Osteocyte (in vitro differentiated cells): ENCODE data around the gene EMILIN1. TPM values are rescaled to one million over a fixed set of nuclear protein-coding genes. Genes with fewer than 3 reads are reported as not detected.
A peak's percentile ranks its signal among the peaks of the same experiment; 100 is the strongest.

Experiments used
- DNase-seq: peaks from one replicate; pipeline ENCODE4 v3.0.0; 2021; ENCODE audit warnings: mixed read lengths; ENCODE audit not compliant: unreplicated experiment; ENCODE audit errors: extremely low spot score
- H3K27ac Mint-ChIP-seq: one replicate; pipeline ENCODE4 v1.8.0; 2021; ENCODE audit warnings: mild to moderate bottlenecking, mixed read lengths; ENCODE audit not compliant: unreplicated experiment
- H3K27me3 Mint-ChIP-seq: one replicate; pipeline ENCODE4 v1.8.0; 2021; ENCODE audit warnings: mixed read lengths; ENCODE audit not compliant: unreplicated experiment
- H3K36me3 Mint-ChIP-seq: one replicate; pipeline ENCODE4 v1.8.0; 2021; ENCODE audit warnings: mixed read lengths; ENCODE audit not compliant: unreplicated experiment
- H3K4me1 Mint-ChIP-seq: one replicate; pipeline ENCODE4 v1.8.0; 2021; ENCODE audit warnings: mixed read lengths; ENCODE audit not compliant: unreplicated experiment
- H3K4me3 Mint-ChIP-seq: one replicate; pipeline ENCODE4 v1.8.0; 2021; ENCODE audit warnings: mild to moderate bottlenecking, moderate library complexity, mixed read lengths; ENCODE audit not compliant: unreplicated experiment
- H3K9me3 Mint-ChIP-seq: one replicate; pipeline ENCODE4 v1.8.0; 2021; ENCODE audit warnings: mixed read lengths; ENCODE audit not compliant: unreplicated experiment
- CTCF ChIP-seq: fragments of 200-600 bp; sonication (generic); IDR thresholded peaks from 2 replicates; pipeline ENCODE4 v1.5.0; 2021; ENCODE audit warnings: antibody characterized with exemption, mild to moderate bottlenecking, moderate library complexity
- total RNA-seq: library from RNA; stranded (reverse); gene quantifications from 2 replicates; pipeline ENCODE4 v1.2.1, GENCODE V29; 2021

EMILIN1 gene
- total RNA-seq, 1 donor from 2014 or later = 206 TPM

GRCh38 chr2:27135478-27135955, 57.1 kb downstream of the EMILIN1 start:
- Mint-ChIP-seq H3K4me3 (peak overlapping the region; percentile 94), H3K36me3 (peaks cover 10% of the 10 kb centered on the region), H3K9me3 (no peaks in the 10 kb centered on the region), H3K27ac (peak overlapping the region; percentile 74), H3K27me3 (peaks cover 17% of the 10 kb centered on the region), H3K4me1 (peaks cover 14% of the 10 kb centered on the region)
- TF ChIP-seq CTCF = no peak
- no peak for DNase-seq

Other genes with a start within 250 kb of the EMILIN1 start
- 0.11 TPM in 1 of 2 replicates, not detected in the other for gene DPYSL5, start 230.5 kb upstream of the EMILIN1 start, total RNA-seq
- 9.4 and 9.5 TPM in 2 replicates for gene MAPRE3, start 108.0 kb upstream of the EMILIN1 start, total RNA-seq
- 116 and 118 TPM in 2 replicates for gene TMEM214, start 45.6 kb upstream of the EMILIN1 start, total RNA-seq
- 23.4 and 23.9 TPM in 2 replicates for gene AGBL5, start 26.9 kb upstream of the EMILIN1 start, total RNA-seq
- gene OST4, start 7.0 kb upstream of the EMILIN1 start, total RNA-seq = 369 and 380 TPM in 2 replicates
- gene KHK, start 8.2 kb downstream of the EMILIN1 start, total RNA-seq = 2.0 and 2.4 TPM in 2 replicates
- gene CGREF1, start 40.5 kb downstream of the EMILIN1 start, total RNA-seq = 1.2 and 1.9 TPM in 2 replicates
- gene ABHD1, start 45.2 kb downstream of the EMILIN1 start, total RNA-seq = 0.48 TPM in 1 of 2 replicates, not detected in the other
- 42.7 and 46.3 TPM in 2 replicates for gene PREB, start 56.0 kb downstream of the EMILIN1 start, total RNA-seq
- not detected in 2 replicates for gene PRR30, start 60.8 kb downstream of the EMILIN1 start, total RNA-seq
- gene TCF23, start 70.4 kb downstream of the EMILIN1 start, total RNA-seq = not detected in 2 replicates
- 117 and 125 TPM in 2 replicates for gene ATRAID, start 133.4 kb downstream of the EMILIN1 start, total RNA-seq
- 33.2 and 33.3 TPM in 2 replicates for gene SLC5A6, start 133.7 kb downstream of the EMILIN1 start, total RNA-seq
- gene CAD, start 138.8 kb downstream of the EMILIN1 start, total RNA-seq = 72.6 and 76.9 TPM in 2 replicates
- not detected in 2 replicates for gene SLC30A3, start 184.4 kb downstream of the EMILIN1 start, total RNA-seq
- gene DNAJC5G, start 196.8 kb downstream of the EMILIN1 start, total RNA-seq = not detected in 2 replicates
- not detected in 2 replicates for gene TRIM54, start 203.8 kb downstream of the EMILIN1 start, total RNA-seq
- 2.6 and 4.1 TPM in 2 replicates for gene UCN, start 229.8 kb downstream of the EMILIN1 start, total RNA-seq
- gene MPV17, start 244.5 kb downstream of the EMILIN1 start, total RNA-seq = 76.0 and 85.5 TPM in 2 replicates